Measurements from ENCODE around the gene PPP4R3A. TPM values are rescaled to one million over a fixed set of nuclear protein-coding genes. Genes with fewer than 3 reads are reported as not detected.

Gene PPP4R3A
- total and polyA plus RNA-seq, 10 of the 15 experiments (the other 5 are each of a cell fraction or from before 2014, with no cell fraction given), result 19.4 to 97.8 (median 62.9) TPM

GRCh38 chr14:91506226-91506625 is 3.9 kb downstream of the PPP4R3A start (continued):
- TF ChIP-seq MYC (IDR thresholded peaks at IDR 0.05; ENCODE audit: insufficient read depth, insufficient read length, insufficient replicate concordance, low read length, severe bottlenecking) (no peak), ZSCAN29 (IDR thresholded peaks at IDR 0.05) (no peak), BCL3 (IDR thresholded peaks at IDR 0.05; ENCODE audit: borderline replicate concordance, insufficient read depth, low read depth, low read length, poor library complexity, severe bottlenecking) (no peak)

- ATAC-seq (no peak), DNase-seq (ENCODE audit: low read depth, low spot score) (no peak), FAIRE-seq (no peak)
- Histone ChIP-seq H3K36me3 (ENCODE audit: control insufficient read depth in 2 of 2, insufficient read depth in 2 of 2, low read length in 1 of 2) (peaks cover 2 to 37% of the 10 kb centered on the region in 2 experiments; a peak in 3 of 4 replicates), H3K9ac (ENCODE audit: control insufficient read depth, insufficient read depth, low read length) (no peak overlapping the region), H2AFZ (ENCODE audit: control insufficient read depth, low read depth, low read length) (no peak overlapping the region), H3K4me3 (no peak overlapping the region), H3K27me3 (replicated peaks in 1 of 2; ENCODE audit: control insufficient read depth in 2 of 2, insufficient read depth in 2 of 2, low read length in 1 of 2) (no peaks in the 10 kb centered on the region), H4K20me1 (ENCODE audit: control insufficient read depth, insufficient read depth) (peaks cover 8% of the 10 kb centered on the region; the same call in 1 of the 2 replicates), H3K9me3 (replicated peaks; ENCODE audit: control insufficient read depth, insufficient read depth, low read length) (no peaks in the 10 kb centered on the region; the same call in 2 of the 3 replicates), H3K79me2 (ENCODE audit: control insufficient read depth, insufficient read depth, low read length) (peaks cover 90% of the 10 kb centered on the region), H3K27ac (ENCODE audit: control insufficient read depth, insufficient read depth) (no peak overlapping the region), H3K4me1 (ENCODE audit: control insufficient read depth, insufficient read depth, low read length) (peaks cover 5% of the 10 kb centered on the region), H3K4me2 (ENCODE audit: control insufficient read depth, insufficient read depth) (no peak overlapping the region)
- WGBS (ENCODE audit: insufficient coverage, insufficient replicate concordance, low lambda C conversion rate, missing lambda C conversion rate), result 75% methylated on average over 4 of the region's 4 CpGs
- ChIA-PET CTCF (interaction anchor here (0.6 kb wide), 1 partner anchor 411 kb away, joined by 4 read pairs; no protein-coding TSS in a partner anchor), RAD21 (ENCODE audit: unreplicated experiment) (no interaction called here), SMC1A (ENCODE audit: uncharacterized antibody, unreplicated experiment) (interaction anchor here (2.4 kb wide), 1 partner anchor 49 kb away, joined by 4 read pairs; no protein-coding TSS in a partner anchor), POLR2A (interaction anchor here (1.3 to 2.5 kb wide), 2 partner anchors 8 to 11 kb away, joined by 3 to 12 read pairs; partner anchors contain the start of gene PPP4R3A)
- no peak for TF ChIP-seq IRF3 (IDR thresholded peaks at IDR 0.05)
- no peak for TF ChIP-seq BCL3 (IDR thresholded peaks at IDR 0.05; ENCODE audit: borderline replicate concordance, insufficient read depth, low read depth, low read length, poor library complexity, severe bottlenecking)
- TF ChIP-seq E2F4 (IDR thresholded peaks at IDR 0.05; ENCODE audit: low read depth, low read length), result no peak
- no peak for TF ChIP-seq SIX5 (IDR thresholded peaks at IDR 0.05; ENCODE audit: low read depth, low read length, severe bottlenecking)
- TF ChIP-seq BRCA1 (IDR thresholded peaks at IDR 0.05; ENCODE audit: low read depth, low read length), result no peak
- no peak for TF ChIP-seq SMARCA5 (IDR thresholded peaks at IDR 0.05)
- in situ Hi-C loops (cut with MboI) (loop anchor here (25.0 kb wide), 1 partner anchor 1116 kb away; the partner anchor contains the start of gene CALM1), intact Hi-C loops (cut with micrococcal nuclease; ENCODE audit: unreplicated experiment) (loop anchor here (10.0 kb wide), 1 partner anchor 178 kb away; no protein-coding TSS in a partner anchor)
- BruUV-seq (replicated peaks), result no TSS peak
Measured at GRCh38 chr14:91503000-91503504, 7.1 kb downstream of the PPP4R3A start.

Measured in GM12878 (cell line).